H9 (cell line): ENCODE data around the gene TIMM50. TPM values are rescaled to one million over a fixed set of nuclear protein-coding genes. Genes with fewer than 3 reads are reported as not detected.

Experiments used
- DNase-seq: peaks from one replicate; pipeline ENCODE4 v3.0.0-alpha.2; 2017
- H2AFZ ChIP-seq: one replicate; pipeline ENCODE4 v1.6.1; 2013; ENCODE audit warnings: mild to moderate bottlenecking, low read length, control low read depth, moderate library complexity
- H2AK5ac ChIP-seq: 2 replicates; pipeline ENCODE4 v1.6.1; 2013; ENCODE audit warnings: low read length, control low read depth, mixed read lengths; ENCODE audit not compliant: insufficient read length
- H2BK120ac ChIP-seq: one replicate; pipeline ENCODE4 v1.6.1; 2013; ENCODE audit warnings: low read depth, mild to moderate bottlenecking, low read length, control low read depth, inconsistent platforms; ENCODE audit not compliant: poor library complexity, severe bottlenecking
- H2BK12ac ChIP-seq: 2 replicates; pipeline ENCODE4 v1.6.1; 2013; ENCODE audit warnings: low read length, control low read depth, mixed read lengths, low read depth; ENCODE audit not compliant: insufficient read length
- H2BK15ac ChIP-seq: 2 replicates; pipeline ENCODE4 v1.6.1; 2013; ENCODE audit warnings: low read depth, low read length, control low read depth
- H2BK20ac ChIP-seq: one replicate; pipeline ENCODE4 v1.6.1; 2013; ENCODE audit warnings: low read depth, mild to moderate bottlenecking, low read length, control low read depth, inconsistent platforms; ENCODE audit not compliant: poor library complexity, severe bottlenecking
- H2BK5ac ChIP-seq: 2 replicates; pipeline ENCODE4 v1.6.1; 2013; ENCODE audit warnings: low read length, control low read depth, mixed read lengths; ENCODE audit not compliant: insufficient read length
- H3K14ac ChIP-seq: 2 replicates; pipeline ENCODE4 v1.6.1; 2013; ENCODE audit warnings: low read length, control low read depth; ENCODE audit not compliant: insufficient read depth
- H3K18ac ChIP-seq: 2 replicates; pipeline ENCODE4 v1.6.1; 2013; ENCODE audit warnings: low read depth, mild to moderate bottlenecking, mixed read lengths, low read length, control low read depth; ENCODE audit not compliant: insufficient read length
- H3K23ac ChIP-seq: 2 replicates; pipeline ENCODE4 v1.6.1; 2013; ENCODE audit warnings: low read length, control low read depth, mixed read lengths, low read depth; ENCODE audit not compliant: insufficient read length
- H3K23me2 ChIP-seq: 2 replicates; pipeline ENCODE4 v1.6.1; 2013; ENCODE audit warnings: low read depth, mild to moderate bottlenecking, mixed read lengths, low read length, control low read depth; ENCODE audit not compliant: insufficient read length, poor library complexity, severe bottlenecking
- H3K27ac ChIP-seq: 2 replicates; pipeline ENCODE4 v1.5.1; 2013; ENCODE audit warnings: low read length, control low read depth, mixed read lengths, low read depth; ENCODE audit not compliant: insufficient read length
- H3K27me3 ChIP-seq: 2 replicates; pipeline ENCODE4 v1.6.1; 2013; ENCODE audit warnings: low read length, control low read depth, inconsistent platforms; ENCODE audit not compliant: insufficient read depth
- H3K4ac ChIP-seq: 2 replicates; pipeline ENCODE4 v1.6.1; 2013; ENCODE audit warnings: low read depth, mild to moderate bottlenecking, control low read depth, inconsistent platforms, low read length, moderate library complexity
- H3K4me1 ChIP-seq: 2 replicates; pipeline ENCODE4 v1.6.1; 2013; ENCODE audit warnings: low read length, control low read depth, inconsistent platforms; ENCODE audit not compliant: insufficient read depth
- H3K4me2 ChIP-seq: 2 replicates; pipeline ENCODE4 v1.6.1; 2013; ENCODE audit warnings: low read length, control low read depth, mixed read lengths; ENCODE audit not compliant: insufficient read length, insufficient read depth
- H3K56ac ChIP-seq: 2 replicates; pipeline ENCODE4 v1.6.1; 2013; ENCODE audit warnings: low read depth, mild to moderate bottlenecking, mixed read lengths, low read length, control low read depth; ENCODE audit not compliant: insufficient read length
- H3K79me1 ChIP-seq: 2 replicates; pipeline ENCODE4 v1.6.1; 2013; ENCODE audit warnings: low read depth, mild to moderate bottlenecking, moderate library complexity, low read length, control low read depth, inconsistent platforms; ENCODE audit not compliant: insufficient read depth, poor library complexity, severe bottlenecking
- H3K79me2 ChIP-seq: 2 replicates; pipeline ENCODE4 v1.6.1; 2013; ENCODE audit warnings: low read length, control low read depth, inconsistent platforms; ENCODE audit not compliant: insufficient read depth
- H3K9ac ChIP-seq: 2 replicates; pipeline ENCODE4 v1.6.1; 2013; ENCODE audit warnings: low read length, control low read depth, mixed read lengths; ENCODE audit not compliant: insufficient read length; ENCODE audit errors: extremely low read depth
- H3K9me3 ChIP-seq: one replicate; pipeline ENCODE4 v1.6.1; 2013; ENCODE audit warnings: low read depth, low read length, inconsistent platforms; ENCODE audit not compliant: control insufficient read depth
- H3T11ph ChIP-seq: one replicate; pipeline ENCODE4 v1.6.1; 2013; ENCODE audit warnings: mild to moderate bottlenecking, low read length, control low read depth, inconsistent platforms
- H4K20me1 ChIP-seq: one replicate; pipeline ENCODE4 v1.6.1; 2013; ENCODE audit not compliant: control insufficient read depth, insufficient read length, insufficient read depth
- H4K5ac ChIP-seq: 2 replicates; pipeline ENCODE4 v1.6.1; 2013; ENCODE audit warnings: low read depth, mild to moderate bottlenecking, mixed read lengths, low read length, control low read depth; ENCODE audit not compliant: insufficient read length
- H4K8ac ChIP-seq: replicated peaks from 2 replicates; pipeline ENCODE4 v1.6.1; 2013; ENCODE audit warnings: low read length, control low read depth, mixed read lengths, low read depth; ENCODE audit not compliant: insufficient read length
- H4K91ac ChIP-seq: 2 replicates; pipeline ENCODE4 v1.6.1; 2013; ENCODE audit warnings: low read depth, mild to moderate bottlenecking, moderate library complexity, mixed read lengths, low read length, control low read depth; ENCODE audit not compliant: insufficient read length
- H3K27ac Mint-ChIP-seq, 3 experiments: 2 replicates in 2 of 3; 3 replicates in 1 of 3; pipeline ENCODE4 v1.8.0; 2020 to 2021; ENCODE audit warnings: mixed read lengths in 3 of 3, mild to moderate bottlenecking in 1 of 3, moderate library complexity in 1 of 3
- H3K27me3 Mint-ChIP-seq: 2 replicates; pipeline ENCODE4 v1.8.0; 2021; ENCODE audit warnings: low read depth, mild to moderate bottlenecking, moderate library complexity, mixed read lengths
- H3K36me3 Mint-ChIP-seq, 3 experiments: 2 replicates in 2 of 3; 3 replicates in 1 of 3; pipeline ENCODE4 v1.8.0; 2020 to 2021; ENCODE audit warnings: low read depth in 3 of 3, mixed read lengths in 3 of 3; ENCODE audit not compliant: insufficient read depth in 1 of 3
- H3K4me1 Mint-ChIP-seq, 2 experiments: 2 replicates each; pipeline ENCODE4 v1.8.0; 2020; ENCODE audit warnings: mixed read lengths in 2 of 2
- H3K4me3 Mint-ChIP-seq, 2 experiments: 2 replicates in 1 of 2; 3 replicates in 1 of 2; pipeline ENCODE4 v1.8.0; 2020 to 2021; ENCODE audit warnings: mild to moderate bottlenecking in 2 of 2, mixed read lengths in 2 of 2, moderate library complexity in 1 of 2
- H3K9me3 Mint-ChIP-seq, 2 experiments: 2 replicates in 1 of 2; 3 replicates in 1 of 2; pipeline ENCODE4 v1.8.0; 2020; ENCODE audit warnings: mild to moderate bottlenecking in 2 of 2, mixed read lengths in 2 of 2, moderate library complexity in 1 of 2
- WGBS: extraction: QIAGEN DNeasy Blood & Tissue Kit; methylation state at CpG from one replicate; pipeline ENCODE4 v1.1.7; 2013; ENCODE audit warnings: missing lambda C conversion rate, low lambda C conversion rate, mixed read lengths; ENCODE audit not compliant: insufficient read length; ENCODE audit errors: extremely low coverage; 5-methylcytosine and 5-hydroxymethylcytosine counted together
- total RNA-seq: library from RNA; stranded (reverse); gene quantifications from 2 replicates; pipeline ENCODE4 v1.2.1, GENCODE V29; 2021
- TF ChIP-seq, protein P1 (sequence below): fragments of 200-600 bp; sonication (generic); conservative IDR thresholded peaks from 3 replicates; pipeline ENCODE4 v1.8.0; 2021; ENCODE audit warnings: antibody characterized with exemption, mild to moderate bottlenecking

The TIMM50 gene
- total RNA-seq, 1 experiment from 2014 or later: 128 TPM

DNA sequence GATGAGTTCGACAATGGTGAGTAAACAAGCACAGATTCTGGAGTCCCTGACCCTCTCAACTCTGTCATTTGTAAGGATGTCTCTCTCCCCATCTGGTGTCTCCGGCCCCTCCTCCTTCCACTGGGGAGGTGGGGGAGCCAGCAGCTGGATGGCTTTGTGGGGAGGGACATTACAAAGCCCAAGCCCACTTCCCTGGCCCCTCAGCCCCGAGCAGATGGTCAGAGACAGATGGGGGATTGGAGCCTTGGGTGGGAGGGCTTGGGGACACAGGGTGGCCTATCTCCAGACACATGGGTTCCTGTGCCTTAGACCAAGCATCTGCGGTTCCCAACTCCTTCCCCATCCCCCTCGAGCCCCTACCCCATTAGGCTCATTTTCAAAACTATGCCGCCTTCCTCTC, 2.5 kb downstream of the TIMM50 start:
- Mint-ChIP-seq H3K27me3 (no peaks in the 10 kb centered on the region), H3K4me1 (peaks cover 17 to 21% of the 10 kb centered on the region in 2 experiments), H3K4me3 (peak overlapping the region; percentile 68 to 95; a peak in 3 of 5 replicates), H3K36me3 (peaks cover 30 to 60% (median 49%) of the 10 kb centered on the region in 3 experiments; a peak in 6 of 7 replicates), H3K9me3 (no peaks in the 10 kb centered on the region; a peak in 1 of 5 replicates), H3K27ac (no peak overlapping the region)
- Histone ChIP-seq H2BK5ac (no peak overlapping the region), H3K4me1 (no peaks in the 10 kb centered on the region), H2BK12ac (no peak overlapping the region), H3K18ac (no peak overlapping the region), H4K5ac (no peak overlapping the region), H2AK5ac (no peak overlapping the region), H3K23me2 (peaks cover 10% of the 10 kb centered on the region), H2BK120ac (no peak overlapping the region), H4K91ac (no peak overlapping the region), H3K9ac (no peak overlapping the region), H3K56ac (no peak overlapping the region), H3K23ac (no peak overlapping the region), H3T11ph (no peak overlapping the region), H3K14ac (no peak overlapping the region), H3K27me3 (no peaks in the 10 kb centered on the region), H4K8ac (no peak overlapping the region), H2AFZ (no peak overlapping the region), H3K27ac (no peak overlapping the region), H3K79me2 (peaks cover 12% of the 10 kb centered on the region), H3K4ac (no peak overlapping the region), H4K20me1 (no peaks in the 10 kb centered on the region), H2BK20ac (no peak overlapping the region), H3K79me1 (peaks cover 12% of the 10 kb centered on the region), H2BK15ac (no peak overlapping the region), H3K4me2 (no peak overlapping the region), H3K9me3 (no peaks in the 10 kb centered on the region)
- TF ChIP-seq, protein P1, sequence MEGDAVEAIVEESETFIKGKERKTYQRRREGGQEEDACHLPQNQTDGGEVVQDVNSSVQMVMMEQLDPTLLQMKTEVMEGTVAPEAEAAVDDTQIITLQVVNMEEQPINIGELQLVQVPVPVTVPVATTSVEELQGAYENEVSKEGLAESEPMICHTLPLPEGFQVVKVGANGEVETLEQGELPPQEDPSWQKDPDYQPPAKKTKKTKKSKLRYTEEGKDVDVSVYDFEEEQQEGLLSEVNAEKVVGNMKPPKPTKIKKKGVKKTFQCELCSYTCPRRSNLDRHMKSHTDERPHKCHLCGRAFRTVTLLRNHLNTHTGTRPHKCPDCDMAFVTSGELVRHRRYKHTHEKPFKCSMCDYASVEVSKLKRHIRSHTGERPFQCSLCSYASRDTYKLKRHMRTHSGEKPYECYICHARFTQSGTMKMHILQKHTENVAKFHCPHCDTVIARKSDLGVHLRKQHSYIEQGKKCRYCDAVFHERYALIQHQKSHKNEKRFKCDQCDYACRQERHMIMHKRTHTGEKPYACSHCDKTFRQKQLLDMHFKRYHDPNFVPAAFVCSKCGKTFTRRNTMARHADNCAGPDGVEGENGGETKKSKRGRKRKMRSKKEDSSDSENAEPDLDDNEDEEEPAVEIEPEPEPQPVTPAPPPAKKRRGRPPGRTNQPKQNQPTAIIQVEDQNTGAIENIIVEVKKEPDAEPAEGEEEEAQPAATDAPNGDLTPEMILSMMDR: no peak
- no peak for DNase-seq
- no CpG with 5 or more reads among the region's 6 CpGs for WGBS
